Neural crest cell (in vitro differentiated cells): ENCODE data around the gene SCN10A. TPM values are rescaled to one million over a fixed set of nuclear protein-coding genes. Genes with fewer than 3 reads are reported as not detected.

ENCODE experiments used
- DNase-seq: peaks from one replicate; pipeline ENCODE4 v3.0.0; 2021; ENCODE audit warnings: low read depth, mixed read lengths, low spot score
- H3K27ac Mint-ChIP-seq: one replicate; pipeline ENCODE4 v1.8.0; 2021; ENCODE audit warnings: mild to moderate bottlenecking, mixed read lengths; ENCODE audit not compliant: unreplicated experiment
- H3K27me3 Mint-ChIP-seq: 2 replicates; pipeline ENCODE4 v1.8.0; 2021; ENCODE audit warnings: low read depth, mild to moderate bottlenecking, mixed read lengths
- H3K36me3 Mint-ChIP-seq: 2 replicates; pipeline ENCODE4 v1.8.0; 2021; ENCODE audit warnings: low read depth, mild to moderate bottlenecking, mixed read lengths
- H3K4me1 Mint-ChIP-seq: 2 replicates; pipeline ENCODE4 v1.8.0; 2021; ENCODE audit warnings: mixed read lengths
- H3K4me3 Mint-ChIP-seq: one replicate; pipeline ENCODE4 v1.8.0; 2021; ENCODE audit warnings: mild to moderate bottlenecking, mixed read lengths
- H3K9me3 Mint-ChIP-seq: 2 replicates; pipeline ENCODE4 v1.8.0; 2021; ENCODE audit warnings: mixed read lengths
- CTCF ChIP-seq: fragments of 200-600 bp; sonication (generic); conservative IDR thresholded peaks from 2 replicates; pipeline ENCODE4 v1.5.0; 2021; ENCODE audit warnings: antibody characterized with exemption, mild to moderate bottlenecking
- total RNA-seq: library from RNA; stranded (reverse); gene quantifications from 2 replicates; pipeline ENCODE4 v1.2.1, GENCODE V29; 2021

The SCN10A gene
- total RNA-seq, 1 donor from 2014 or later, result not detected

GRCh38 chr3:38655708-38656300 is 160.2 kb downstream of the SCN10A start:
- Mint-ChIP-seq H3K4me1 (peaks cover 10% of the 10 kb centered on the region), H3K36me3 (no peaks in the 10 kb centered on the region), H3K27ac (no peak overlapping the region), H3K4me3 (peak overlapping the region; percentile 9), H3K9me3 (no peaks in the 10 kb centered on the region), H3K27me3 (peaks cover 78% of the 10 kb centered on the region)
- DNase-seq, result peak; percentile 43
- peak; percentile 72 for TF ChIP-seq CTCF

DNA sequence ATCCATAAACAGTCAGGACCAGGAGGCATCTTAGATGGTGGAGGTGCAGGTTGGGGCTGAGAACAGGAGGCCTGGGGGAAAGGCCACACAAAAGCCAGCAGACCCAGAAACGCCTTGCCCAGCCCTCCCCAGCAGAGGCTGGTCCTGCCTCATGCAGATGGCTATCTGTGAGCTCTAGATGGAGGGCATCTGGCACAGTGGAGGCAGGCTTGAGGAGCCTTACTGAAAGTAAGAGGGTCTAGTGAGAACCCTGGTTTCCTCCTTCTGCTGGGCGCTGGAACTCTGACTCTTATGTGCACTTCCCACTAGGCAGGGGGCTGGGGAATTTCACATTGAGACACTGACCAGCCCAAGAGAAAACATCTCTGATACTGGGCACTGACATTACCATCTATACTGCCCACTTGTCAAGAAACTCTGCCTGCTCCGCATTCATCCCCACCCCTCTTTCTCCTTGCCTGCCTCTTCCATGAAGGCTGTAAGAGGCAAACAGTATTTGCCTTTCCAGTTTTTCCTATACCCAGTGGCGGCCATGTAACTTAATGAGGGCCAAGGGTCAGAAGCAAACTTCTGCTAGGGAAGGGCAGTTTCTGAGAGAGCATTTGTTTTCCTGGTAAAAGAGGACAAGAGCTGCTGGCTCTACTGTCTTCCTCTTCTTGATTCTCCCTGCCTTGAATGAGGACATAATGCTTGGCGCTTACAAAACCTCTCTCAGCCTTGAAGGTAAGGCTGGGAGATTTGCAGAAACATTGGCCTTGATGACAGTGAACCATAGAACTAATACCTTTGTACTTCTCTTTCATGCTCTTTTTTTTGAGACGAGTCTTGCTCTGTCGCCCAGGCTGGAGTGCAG is 162.1 kb downstream of the SCN10A start:
- Mint-ChIP-seq H3K4me1 (peaks cover 10% of the 10 kb centered on the region), H3K4me3 (no peak overlapping the region), H3K36me3 (no peaks in the 10 kb centered on the region), H3K9me3 (no peaks in the 10 kb centered on the region), H3K27me3 (peaks cover 64% of the 10 kb centered on the region), H3K27ac (no peak overlapping the region)
- TF ChIP-seq CTCF, result no peak
- no peak for DNase-seq

- H3K4me3 Mint-ChIP-seq, result no peak overlapping the region
These were observed 163.1 kb downstream of the SCN10A start for GRCh38 chr3:38652934-38653333.

DNA sequence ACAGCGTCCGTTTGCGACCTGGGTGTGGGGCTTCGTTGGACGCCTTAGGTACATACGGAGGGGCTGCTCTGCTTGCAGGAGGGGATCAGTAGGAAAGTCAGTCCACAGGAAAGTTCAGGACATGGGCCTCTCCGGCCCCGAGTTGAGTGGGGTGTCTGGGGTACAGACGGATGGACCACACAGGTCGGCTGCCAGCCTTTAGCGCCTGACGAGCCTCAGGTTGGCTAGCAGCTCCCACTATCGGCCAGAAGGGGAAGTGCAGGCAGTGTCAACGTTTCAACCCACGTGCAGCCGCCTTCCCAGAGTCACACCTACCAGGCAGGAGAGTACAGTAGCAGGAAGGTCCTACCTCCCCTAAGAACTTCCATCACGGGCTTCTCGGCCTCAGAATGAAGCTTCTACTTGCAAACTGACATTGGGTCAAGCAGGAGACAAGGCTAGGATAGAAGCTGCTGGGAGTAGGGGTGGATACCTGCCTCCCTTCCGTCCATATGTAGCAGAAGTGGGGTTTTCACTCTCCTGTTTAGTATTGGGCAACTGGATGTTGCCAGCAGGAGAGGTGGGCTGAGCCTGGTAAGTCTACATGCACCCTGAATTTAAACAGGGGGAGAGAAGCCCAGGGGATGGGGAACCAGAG is 164.7 kb downstream of the SCN10A start:
- Mint-ChIP-seq H3K27me3 (peaks cover 37% of the 10 kb centered on the region), H3K4me3 (peak overlapping the region; percentile 68), H3K36me3 (no peaks in the 10 kb centered on the region), H3K27ac (no peak overlapping the region), H3K9me3 (no peaks in the 10 kb centered on the region), H3K4me1 (peaks cover 10% of the 10 kb centered on the region)
- DNase-seq, result peak; percentile 61
- TF ChIP-seq CTCF, result peak; percentile 92

More at GRCh38 chr3:38652934-38653333, 163.1 kb downstream of the SCN10A start:
- no peak for DNase-seq
- Mint-ChIP-seq H3K36me3 (no peaks in the 10 kb centered on the region), H3K27me3 (peaks cover 54% of the 10 kb centered on the region), H3K4me1 (peaks cover 10% of the 10 kb centered on the region), H3K9me3 (no peaks in the 10 kb centered on the region), H3K27ac (no peak overlapping the region)
- no peak for TF ChIP-seq CTCF

DNA sequence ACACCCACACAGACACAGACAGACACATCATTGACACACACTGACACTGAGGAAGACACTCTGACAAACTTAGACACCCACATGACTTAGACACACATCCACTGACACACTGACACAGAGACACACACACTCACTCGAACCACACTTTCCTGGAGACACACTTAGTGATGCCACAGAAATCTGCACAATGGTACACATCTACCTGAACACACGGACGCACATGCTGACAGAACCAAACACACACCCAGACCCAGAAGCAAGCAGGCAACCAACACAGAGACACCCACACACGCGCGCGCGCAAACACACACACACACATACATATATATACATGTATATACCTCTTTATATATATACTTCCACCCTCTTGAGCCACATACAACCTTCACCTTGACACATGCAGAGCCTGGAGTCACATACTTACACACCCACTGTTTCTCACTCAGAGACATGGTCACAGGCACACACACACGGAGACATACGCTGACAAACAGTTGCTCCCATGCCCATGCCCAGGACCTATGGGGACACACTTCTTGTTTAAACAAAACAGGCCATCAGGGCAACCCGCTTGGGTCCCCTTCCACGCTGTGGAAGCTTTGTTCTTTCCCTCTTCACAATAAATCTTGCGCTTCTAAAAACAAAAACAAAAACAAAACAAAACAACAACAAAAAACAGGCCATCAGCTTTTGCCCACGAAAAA is 165.6 kb downstream of the SCN10A start:
- Mint-ChIP-seq H3K36me3 (no peaks in the 10 kb centered on the region), H3K9me3 (no peaks in the 10 kb centered on the region), H3K4me1 (peaks cover 4% of the 10 kb centered on the region), H3K27ac (no peak overlapping the region), H3K27me3 (peaks cover 30% of the 10 kb centered on the region), H3K4me3 (no peak overlapping the region)
- DNase-seq, result no peak
- TF ChIP-seq CTCF, result no peak
